HUDEP-2 (cell line): ENCODE data around the gene TXNDC5.

Experiments used
- DNase-seq, 76 experiments: peaks; one replicate each; lab custom pipeline; 2025; ENCODE audit not compliant: unreplicated experiment in 76 of 76; lab: John Stamatoyannopoulos, UW

The TXNDC5 gene

GRCh38 chr6:7910654-7911344 is at the start of gene TXNDC5:
TSS of gene TXNDC5 (minus strand) at chr6:7910788. CDS start at chr6:7910776, 12 bp downstream.
- peak in 55 of 76 experiments; percentile 22 to 77 (median 62) for DNase-seq

- no peak for DNase-seq
Measured at GRCh38 chr6:7960141-7960540, 49.6 kb upstream of the TXNDC5 start.

DNA sequence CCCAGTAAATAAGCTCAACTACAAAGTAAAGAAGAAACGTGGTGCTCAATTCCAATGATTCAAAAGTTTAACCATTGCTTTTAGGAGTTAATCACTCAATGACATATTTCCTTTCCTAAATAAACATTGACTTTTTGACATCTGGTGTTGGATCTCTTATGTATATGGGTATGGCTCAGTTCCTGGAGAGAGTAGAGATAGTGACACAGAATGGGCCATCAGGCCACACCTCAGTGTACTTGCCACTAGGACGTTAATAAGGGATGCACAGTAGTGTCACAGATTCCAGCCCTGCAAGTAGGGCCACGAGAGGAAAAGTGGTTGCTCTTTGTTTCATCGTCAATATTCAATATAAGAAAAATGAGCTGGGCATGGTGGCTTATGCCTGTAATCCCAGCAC is 48.9 kb upstream of the TXNDC5 start:
- DNase-seq: no peak

GRCh38 chr6:7958464-7958863 is 47.9 kb upstream of the TXNDC5 start:
- no peak for DNase-seq

GRCh38 chr6:7956257-7956656 is 45.7 kb upstream of the TXNDC5 start:
- DNase-seq: no peak

- peak in 1 of 76 experiments; percentile 15 for DNase-seq
Measured at GRCh38 chr6:7954477-7955200, 44.1 kb upstream of the TXNDC5 start.

DNA sequence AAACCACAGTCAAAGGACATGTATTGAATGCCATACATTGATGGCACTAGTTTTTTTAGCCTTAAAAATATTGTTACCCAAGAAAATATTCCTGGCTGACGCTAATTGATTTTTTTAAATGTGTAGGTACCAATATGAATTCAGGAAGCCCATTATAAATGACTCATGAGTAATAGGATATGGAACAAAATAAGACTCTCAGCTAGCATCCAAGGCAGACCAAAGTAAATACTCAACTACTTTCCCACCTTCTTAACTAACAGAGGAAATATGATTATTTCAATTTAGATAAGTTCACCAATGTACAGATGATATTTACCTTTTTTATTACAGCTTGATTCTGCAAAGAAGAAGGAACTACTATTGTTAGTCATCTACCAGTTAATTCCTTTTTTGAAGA is 43.2 kb upstream of the TXNDC5 start:
- no peak for DNase-seq

GRCh38 chr6:7939864-7940228 is 29.3 kb upstream of the TXNDC5 start:
- no peak for DNase-seq

DNA sequence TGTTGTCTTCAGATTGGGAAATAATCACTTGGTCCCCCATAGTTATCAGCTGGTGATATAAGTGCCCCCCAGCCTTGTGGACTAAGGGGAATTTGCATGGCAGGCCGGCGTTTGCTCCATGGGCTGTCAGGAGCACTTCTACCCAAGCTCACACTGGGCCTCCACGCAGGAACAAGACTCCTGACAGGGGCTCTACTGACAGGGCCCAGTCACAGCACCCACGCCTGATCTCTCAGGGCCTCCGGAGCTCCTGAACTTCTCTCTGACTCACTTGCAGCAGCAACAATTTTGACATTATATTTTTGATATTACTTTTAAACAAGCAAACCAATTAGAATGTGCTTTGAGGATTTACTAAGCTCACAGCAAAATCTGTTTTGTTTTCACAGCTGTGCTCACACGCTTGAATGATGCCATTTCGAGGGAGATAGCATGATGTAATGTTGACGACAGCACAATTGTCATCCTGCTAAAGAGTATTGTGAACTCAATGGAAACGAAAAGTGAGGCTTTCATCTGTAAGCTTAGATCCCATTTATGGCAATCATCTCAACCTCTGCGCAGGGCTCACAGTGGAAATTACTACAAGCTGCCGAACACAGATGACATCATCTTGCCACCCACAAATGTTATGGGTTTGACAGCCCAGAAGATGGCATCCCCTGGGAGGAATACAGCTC is 28.7 kb upstream of the TXNDC5 start:
- DNase-seq: no peak

GRCh38 chr6:7938562-7939183 is 28.1 kb upstream of the TXNDC5 start:
- DNase-seq: no peak

GRCh38 chr6:7933794-7934193 is 23.2 kb upstream of the TXNDC5 start:
- DNase-seq: no peak

DNA sequence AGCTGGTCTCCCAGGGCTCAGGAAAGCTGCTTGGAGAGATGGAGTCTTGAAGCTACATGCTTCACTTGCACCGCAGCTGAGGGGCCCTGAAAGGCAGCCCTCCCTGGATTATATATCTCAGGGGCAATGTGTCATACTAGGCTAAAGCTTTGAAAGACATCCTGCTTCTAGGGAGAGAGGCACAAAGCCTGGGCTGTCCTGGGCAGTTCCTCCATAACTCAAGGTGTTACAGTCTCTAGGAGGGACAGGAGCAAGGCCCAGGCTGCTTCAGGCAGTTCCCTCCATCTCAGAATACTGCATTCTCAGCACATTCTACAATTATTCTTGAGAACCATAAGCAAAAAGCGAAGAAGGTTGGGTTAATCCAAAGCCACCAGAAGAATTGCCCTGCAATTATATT is 22.0 kb upstream of the TXNDC5 start:
- no peak for DNase-seq

DNA sequence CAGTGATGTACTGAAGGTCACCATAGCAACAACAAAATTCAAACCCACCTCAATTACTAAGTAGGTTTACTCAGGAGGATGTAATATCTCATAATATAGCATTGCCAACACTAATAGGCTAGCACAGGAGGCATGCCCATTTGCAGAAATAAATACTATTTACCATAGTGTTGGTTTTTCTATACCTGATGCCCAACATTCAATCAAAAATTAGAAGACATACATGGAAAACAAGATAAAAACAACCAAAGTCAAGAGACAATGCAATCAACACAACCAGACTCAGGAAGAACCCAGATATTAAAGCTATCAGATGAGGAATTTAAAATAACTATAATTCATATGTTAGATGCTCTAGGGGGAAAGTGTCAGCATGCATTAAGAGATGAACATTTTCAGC is 14.3 kb upstream of the TXNDC5 start:
- no peak for DNase-seq

DNA sequence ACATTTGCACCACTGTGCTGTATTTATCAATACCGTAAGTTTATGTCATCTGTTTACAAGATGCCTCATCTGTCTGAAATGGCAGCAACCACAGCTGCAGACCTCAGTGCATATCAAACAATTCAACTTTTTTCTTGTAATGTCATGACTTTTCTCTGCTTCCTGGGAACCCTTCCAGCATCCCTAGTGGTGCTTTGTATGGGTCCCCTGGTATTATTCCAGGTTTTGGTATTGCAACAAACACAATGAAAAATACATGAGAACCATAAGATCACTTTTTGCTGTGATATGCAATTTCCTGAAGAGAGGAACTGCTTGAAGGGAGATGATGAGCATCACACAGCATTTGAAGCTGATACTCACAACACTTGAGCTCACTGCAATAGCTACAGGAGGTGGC is 12.0 kb upstream of the TXNDC5 start:
- no peak for DNase-seq

DNA sequence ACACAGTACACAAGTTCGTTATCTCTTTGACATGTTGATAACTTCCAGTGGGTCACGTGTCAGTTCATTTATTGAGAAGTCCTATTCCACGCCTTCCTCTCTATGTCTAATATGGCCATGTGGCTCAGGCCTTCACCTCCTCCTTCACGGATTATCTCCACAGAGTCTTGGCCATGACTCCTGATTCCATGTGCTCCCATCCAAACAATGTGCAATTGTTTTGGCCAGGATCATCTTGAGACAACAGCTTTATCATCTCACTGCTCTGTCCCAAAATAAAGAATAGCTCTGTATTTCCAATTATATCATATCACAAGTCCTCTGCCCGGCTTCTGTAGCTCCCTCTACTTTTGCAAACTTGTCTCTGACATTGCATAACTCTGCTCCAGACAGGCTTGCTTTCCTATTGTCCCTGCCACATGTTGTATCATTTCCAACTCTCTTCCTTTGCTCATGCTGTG is 11.1 kb upstream of the TXNDC5 start:
- peak in 1 of 76 experiments; percentile 24 for DNase-seq

DNA sequence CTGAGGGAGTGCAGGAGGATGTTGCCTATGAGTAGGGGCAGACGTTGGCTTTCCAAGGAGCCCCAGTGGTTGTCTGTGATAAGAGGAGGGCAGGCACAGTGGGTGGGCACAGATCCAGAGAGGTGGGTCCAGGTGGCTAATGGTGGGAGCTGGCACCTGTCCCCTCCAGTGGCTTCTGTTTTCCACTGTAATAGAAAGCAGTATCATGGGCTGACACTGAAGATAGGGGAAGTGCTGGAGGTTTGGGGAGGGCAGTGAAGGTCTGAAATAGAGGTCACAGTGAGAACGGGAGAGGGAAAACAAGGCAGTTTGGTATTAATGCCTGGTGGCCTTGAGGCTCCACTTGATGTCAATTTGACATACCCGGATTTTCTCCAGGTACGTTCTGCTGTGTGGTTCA is 10.5 kb upstream of the TXNDC5 start:
- DNase-seq: peak in 9 of 76 experiments; percentile 18 to 39 (median 20)

DNA sequence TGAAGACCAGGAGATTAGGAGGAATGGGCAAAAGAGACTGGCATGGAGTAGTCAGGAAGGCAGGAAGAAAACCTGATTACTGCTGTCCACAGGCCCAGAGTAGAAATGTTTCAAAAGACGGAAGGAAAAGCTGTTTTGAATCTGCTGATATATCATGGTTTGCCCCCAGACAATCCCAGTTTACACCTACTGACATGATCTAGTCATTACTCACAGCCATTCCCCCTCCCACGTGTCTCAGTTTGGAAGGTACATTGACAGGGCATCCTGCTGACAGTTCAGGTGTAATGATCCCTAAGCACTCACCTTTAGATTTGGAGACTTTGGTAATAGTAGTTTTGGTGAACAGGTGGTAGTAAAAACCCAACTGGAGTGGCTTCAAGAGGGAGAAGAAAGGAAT is 9.8 kb upstream of the TXNDC5 start:
- no peak for DNase-seq

- DNase-seq: peak in 62 of 76 experiments; percentile 18 to 79 (median 53)
Measured at GRCh38 chr6:7919871-7920270, 9.3 kb upstream of the TXNDC5 start.

DNA sequence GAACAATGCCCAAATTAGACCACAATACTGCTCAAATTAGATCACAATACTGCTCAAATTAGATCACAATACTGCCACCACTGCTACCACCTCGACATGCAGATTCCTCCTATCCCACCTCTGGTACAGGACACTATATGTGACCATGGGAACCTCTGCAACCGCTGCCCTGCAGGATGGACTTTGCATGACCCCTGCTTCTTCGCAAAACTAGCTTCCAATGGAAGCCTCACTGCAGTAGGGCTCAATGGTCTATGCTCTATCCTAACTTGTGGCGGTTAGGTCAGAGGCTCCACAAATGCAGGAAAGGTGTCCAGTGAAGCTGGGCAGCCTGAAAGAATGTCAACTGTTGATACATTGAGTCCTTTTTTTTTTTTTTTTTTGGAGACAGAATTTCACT is 7.8 kb upstream of the TXNDC5 start:
- no peak for DNase-seq

- DNase-seq: no peak
Measured at GRCh38 chr6:7917729-7918128, 7.1 kb upstream of the TXNDC5 start.

GRCh38 chr6:7916959-7917358 is 6.4 kb upstream of the TXNDC5 start:
- DNase-seq: no peak
